GM12891 (cell line): ENCODE measurements around the gene DPP8.
"Not testable (repeated sequence)": the region's sequence is repeated elsewhere in the genome, so short reads cannot be mapped to it uniquely, and the experiment has no call there.

Source experiments
- DNase-seq: peaks from one replicate; pipeline ENCODE4 v3.0.0; 2011; ENCODE audit warnings: low spot score; ENCODE audit not compliant: insufficient read length
- FAIRE-seq: peaks from 2 replicates; lab custom pipeline; 2011; peaks lifted over from hg19 to GRCh38; lab: Jason Lieb, UNC
- PAX5 ChIP-seq: IDR thresholded peaks from 2 replicates; pipeline ENCODE4 v1.6.1; 2011; ENCODE audit warnings: low read length, moderate library complexity, mild to moderate bottlenecking; ENCODE audit not compliant: insufficient read depth, severe bottlenecking
- POLR2A ChIP-seq: IDR thresholded peaks from 2 replicates; pipeline ENCODE4 v1.6.1; 2011; ENCODE audit warnings: low read depth, low read length, control low read depth
- POLR2AphosphoS5 ChIP-seq: IDR thresholded peaks from 2 replicates; pipeline ENCODE4 v1.6.1; 2011; ENCODE audit warnings: low read depth, low read length, control low read depth
- POU2F2 ChIP-seq: IDR thresholded peaks from 2 replicates; pipeline ENCODE4 v1.6.1; 2011; ENCODE audit warnings: low read depth, mild to moderate bottlenecking, control low read depth, low read length, moderate library complexity
- SPI1 ChIP-seq: IDR thresholded peaks from 2 replicates; pipeline ENCODE4 v1.6.1; 2011; ENCODE audit warnings: low read depth, low read length, control low read depth
- TAF1 ChIP-seq: IDR thresholded peaks from 2 replicates; pipeline ENCODE4 v1.6.1; 2011; ENCODE audit warnings: low read depth, low read length, control low read depth

DPP8 gene

GRCh38 chr15:65470866-65471265 is 46.6 kb downstream of the DPP8 start:
- FAIRE-seq: no peak
- DNase-seq: no peak
- TF ChIP-seq POU2F2 (no peak), SPI1 (no peak), PAX5 (no peak), TAF1 (no peak), POLR2AphosphoS5 (no peak), POLR2A (no peak)

DNA sequence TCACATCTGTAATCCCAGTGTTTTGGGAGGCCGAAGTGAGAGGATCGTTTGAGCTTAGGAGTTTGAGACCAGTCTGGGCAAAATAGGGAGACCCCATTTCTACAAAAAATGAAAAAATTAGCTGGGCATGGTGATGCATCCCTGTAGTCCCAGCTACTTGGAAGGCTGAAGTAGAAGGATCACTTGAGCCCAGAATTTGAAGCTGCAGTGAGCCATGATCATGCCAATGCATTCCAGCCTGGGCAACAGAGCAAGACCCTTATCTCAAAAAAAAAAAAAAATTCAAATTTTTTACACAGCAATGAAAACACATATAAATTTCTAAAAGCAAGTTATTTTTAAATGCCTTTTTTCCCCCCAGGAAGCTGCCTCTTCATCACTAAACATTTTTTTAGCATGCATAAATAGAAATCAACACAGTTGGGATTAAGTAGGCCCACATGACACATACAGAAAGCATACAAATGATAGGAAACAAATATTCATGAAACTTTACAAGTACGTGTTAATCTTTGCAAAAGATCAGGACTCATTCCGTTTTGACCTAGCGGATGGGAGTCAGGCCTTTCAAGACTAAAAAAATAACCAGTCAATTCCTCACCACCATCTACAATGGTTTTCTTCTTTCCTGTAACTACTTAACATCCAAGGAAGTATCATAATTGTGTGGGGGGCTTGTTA is 49.1 kb downstream of the DPP8 start:
- no peak for DNase-seq
- TF ChIP-seq TAF1: no peak
- no peak for TF ChIP-seq POU2F2
- no peak for TF ChIP-seq POLR2AphosphoS5
- TF ChIP-seq SPI1: no peak
- TF ChIP-seq PAX5: no peak
- no peak for FAIRE-seq

GRCh38 chr15:65466901-65467300 is 50.6 kb downstream of the DPP8 start:
- DNase-seq (no peak), FAIRE-seq (no peak)
- no peak for TF ChIP-seq PAX5
- no peak for TF ChIP-seq POLR2A
- TF ChIP-seq POU2F2: no peak
- no peak for TF ChIP-seq TAF1
- TF ChIP-seq SPI1: no peak
- TF ChIP-seq POLR2AphosphoS5: no peak

GRCh38 chr15:65463096-65463495 is 54.4 kb downstream of the DPP8 start:
- FAIRE-seq, DNase-seq: not testable (repeated sequence)

GRCh38 chr15:65460741-65461347 is 56.6 kb downstream of the DPP8 start:
- DNase-seq (no peak), FAIRE-seq (no peak)
- TF ChIP-seq POU2F2 (no peak), POLR2A (no peak), TAF1 (no peak), PAX5 (no peak), POLR2AphosphoS5 (no peak), SPI1 (no peak)

DNA sequence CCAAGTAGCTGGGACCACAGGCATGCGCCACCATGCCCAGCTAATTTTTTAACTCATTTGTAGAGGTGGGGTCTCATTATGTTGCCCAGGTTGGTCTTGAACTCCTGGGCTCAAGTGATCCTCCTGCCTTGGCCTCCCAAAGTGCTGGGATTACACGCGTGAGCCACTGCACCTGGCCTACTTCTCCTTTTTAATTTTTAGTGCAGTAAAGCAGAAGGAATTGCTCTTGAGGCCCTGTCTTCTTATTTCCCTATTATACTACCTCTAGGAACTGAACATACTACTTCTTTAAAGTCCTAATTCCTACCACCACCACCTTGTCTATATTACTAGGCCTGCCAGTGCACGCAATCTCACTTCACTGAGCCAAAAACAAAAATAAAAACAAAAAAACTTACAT is 62.2 kb downstream of the DPP8 start:
- DNase-seq, FAIRE-seq: not testable (repeated sequence)

GRCh38 chr15:65451989-65452388 is 65.5 kb downstream of the DPP8 start:
- DNase-seq (no peak), FAIRE-seq (no peak)
- TF ChIP-seq TAF1 (no peak), POLR2A (no peak), POLR2AphosphoS5 (no peak), PAX5 (no peak)

DNA sequence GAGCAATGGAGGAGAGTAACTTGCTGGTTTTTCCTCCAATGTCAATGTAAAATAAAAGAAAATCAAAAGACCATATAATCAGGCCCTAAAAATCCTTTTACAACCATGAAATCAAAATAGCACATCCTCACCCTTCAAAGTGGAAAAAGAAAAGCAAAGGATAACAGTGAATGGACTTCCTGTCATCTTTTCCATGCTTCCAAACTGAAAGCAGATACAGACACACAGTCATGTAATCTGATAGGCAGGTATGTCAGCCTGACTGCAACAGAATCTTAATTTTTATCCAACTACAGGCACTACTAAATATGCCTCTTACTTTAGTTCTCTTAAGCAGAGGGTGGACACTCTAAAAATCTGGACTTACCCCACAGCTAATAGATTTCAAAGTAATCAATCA is 66.9 kb downstream of the DPP8 start:
- TF ChIP-seq POLR2AphosphoS5 (no peak), PAX5 (no peak), SPI1 (no peak)
- FAIRE-seq (no peak), DNase-seq (no peak)

DNA sequence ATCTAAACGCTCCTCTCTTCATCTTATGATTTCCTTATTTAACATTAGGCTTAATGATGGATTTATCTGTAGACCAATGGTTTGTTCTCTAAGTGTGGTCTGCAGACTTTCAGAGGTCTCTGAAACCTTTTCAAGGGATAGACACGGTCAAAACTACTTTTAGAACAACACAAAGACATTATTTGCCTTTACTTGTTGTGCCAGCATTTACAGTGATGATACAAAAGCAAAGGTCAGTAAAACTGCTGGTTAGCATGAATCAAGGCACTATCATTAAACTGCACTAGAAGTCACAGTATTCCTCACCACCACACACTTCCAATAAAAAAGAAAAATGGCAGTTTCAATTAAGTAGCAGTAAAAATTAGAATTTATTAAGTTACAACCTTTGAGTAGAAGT is 70.3 kb downstream of the DPP8 start:
- FAIRE-seq (no peak), DNase-seq (no peak)
- TF ChIP-seq POU2F2 (no peak), POLR2A (no peak), SPI1 (no peak), TAF1 (no peak), PAX5 (no peak), POLR2AphosphoS5 (no peak)

GRCh38 chr15:65434201-65434600 is 83.3 kb downstream of the DPP8 start:
- no peak for TF ChIP-seq POU2F2
- TF ChIP-seq POLR2A: no peak
- no peak for TF ChIP-seq POLR2AphosphoS5
- TF ChIP-seq PAX5: no peak
- no peak for TF ChIP-seq SPI1
- TF ChIP-seq TAF1: no peak
- FAIRE-seq (no peak), DNase-seq (no peak)

DNA sequence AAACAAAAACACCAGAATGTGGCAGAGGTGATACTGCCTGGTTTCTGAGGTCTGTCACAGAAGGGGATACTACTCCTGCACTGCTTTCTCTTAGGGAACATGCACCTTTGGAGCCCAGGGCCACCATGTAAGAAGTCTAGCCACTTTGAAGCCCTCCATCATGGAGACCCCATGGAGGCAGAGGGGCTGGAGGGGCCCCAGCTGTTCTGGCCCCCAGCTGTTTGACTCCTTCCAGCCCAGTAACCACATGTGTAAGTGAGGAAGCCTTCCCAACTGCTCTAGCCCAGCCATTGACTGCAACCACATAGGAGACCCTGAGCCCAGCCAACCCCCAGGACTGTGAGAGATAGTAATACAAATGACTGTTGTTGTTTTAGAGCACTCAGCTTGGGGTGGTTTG is 85.8 kb downstream of the DPP8 start:
- no peak for DNase-seq
- no peak for TF ChIP-seq POLR2A
- no peak for FAIRE-seq
